GM18526 (cell line): ENCODE results near the gene TMPRSS9.

ENCODE experiments used
- POLR2A ChIP-seq: IDR thresholded peaks from 3 replicates; pipeline ENCODE4 v1.6.1; 2011; ENCODE audit not compliant: insufficient read length; ENCODE audit errors: extremely low read depth

The TMPRSS9 gene

GRCh38 chr19:2413159-2413558, 53.1 kb downstream of the TMPRSS9 start:
- no peak for TF ChIP-seq POLR2A

- TF ChIP-seq POLR2A: no peak
Measured at GRCh38 chr19:2413629-2414028, 53.6 kb downstream of the TMPRSS9 start.

- no peak for TF ChIP-seq POLR2A
Measured at GRCh38 chr19:2415281-2415972, 55.4 kb downstream of the TMPRSS9 start.

- TF ChIP-seq POLR2A: no peak
Measured at GRCh38 chr19:2415973-2416319, 55.9 kb downstream of the TMPRSS9 start.

GRCh38 chr19:2416321-2417097, 56.4 kb downstream of the TMPRSS9 start:
- no peak for TF ChIP-seq POLR2A

GRCh38 chr19:2417881-2418406, 57.9 kb downstream of the TMPRSS9 start:
- TF ChIP-seq POLR2A: no peak

GRCh38 chr19:2419754-2420153, 59.7 kb downstream of the TMPRSS9 start:
- TF ChIP-seq POLR2A: no peak

- no peak for TF ChIP-seq POLR2A
Measured at GRCh38 chr19:2420490-2420889, 60.4 kb downstream of the TMPRSS9 start.

GRCh38 chr19:2421581-2422306, 61.7 kb downstream of the TMPRSS9 start:
- TF ChIP-seq POLR2A: no peak

GRCh38 chr19:2423071-2423914, 63.2 kb downstream of the TMPRSS9 start:
- no peak for TF ChIP-seq POLR2A

- no peak for TF ChIP-seq POLR2A
Measured at GRCh38 chr19:2423915-2424685, 64.0 kb downstream of the TMPRSS9 start.

GRCh38 chr19:2424686-2425621, 64.9 kb downstream of the TMPRSS9 start:
- TF ChIP-seq POLR2A: no peak
